HUES6 (cell line): ENCODE measurements around the gene PHF5A.

ENCODE experiments used
- H3K27ac ChIP-seq: 2 replicates; pipeline ENCODE4 v1.7.0; 2013; ENCODE audit warnings: low read depth, mild to moderate bottlenecking, low read length, inconsistent platforms
- H3K27me3 ChIP-seq: 2 replicates; pipeline ENCODE4 v1.6.1; 2013; ENCODE audit warnings: low read length; ENCODE audit not compliant: control insufficient read depth, insufficient read depth
- H3K36me3 ChIP-seq: 2 replicates; pipeline ENCODE4 v1.6.1; 2013; ENCODE audit warnings: low read length; ENCODE audit not compliant: control insufficient read depth, insufficient read depth
- H3K4me1 ChIP-seq: 2 replicates; pipeline ENCODE4 v1.6.1; 2013; ENCODE audit warnings: low read length; ENCODE audit not compliant: control insufficient read depth, insufficient read depth
- H3K4me3 ChIP-seq: 2 replicates; pipeline ENCODE4 v1.5.1; 2013; ENCODE audit warnings: low read depth, low read length
- H3K9ac ChIP-seq: one replicate; pipeline ENCODE4 v1.6.1; 2013; ENCODE audit warnings: mild to moderate bottlenecking, low read length
- H3K9me3 ChIP-seq: 2 replicates; pipeline ENCODE4 v1.6.1; 2013; ENCODE audit warnings: low read depth, low read length; ENCODE audit not compliant: control insufficient read depth, insufficient read depth

Gene PHF5A

DNA sequence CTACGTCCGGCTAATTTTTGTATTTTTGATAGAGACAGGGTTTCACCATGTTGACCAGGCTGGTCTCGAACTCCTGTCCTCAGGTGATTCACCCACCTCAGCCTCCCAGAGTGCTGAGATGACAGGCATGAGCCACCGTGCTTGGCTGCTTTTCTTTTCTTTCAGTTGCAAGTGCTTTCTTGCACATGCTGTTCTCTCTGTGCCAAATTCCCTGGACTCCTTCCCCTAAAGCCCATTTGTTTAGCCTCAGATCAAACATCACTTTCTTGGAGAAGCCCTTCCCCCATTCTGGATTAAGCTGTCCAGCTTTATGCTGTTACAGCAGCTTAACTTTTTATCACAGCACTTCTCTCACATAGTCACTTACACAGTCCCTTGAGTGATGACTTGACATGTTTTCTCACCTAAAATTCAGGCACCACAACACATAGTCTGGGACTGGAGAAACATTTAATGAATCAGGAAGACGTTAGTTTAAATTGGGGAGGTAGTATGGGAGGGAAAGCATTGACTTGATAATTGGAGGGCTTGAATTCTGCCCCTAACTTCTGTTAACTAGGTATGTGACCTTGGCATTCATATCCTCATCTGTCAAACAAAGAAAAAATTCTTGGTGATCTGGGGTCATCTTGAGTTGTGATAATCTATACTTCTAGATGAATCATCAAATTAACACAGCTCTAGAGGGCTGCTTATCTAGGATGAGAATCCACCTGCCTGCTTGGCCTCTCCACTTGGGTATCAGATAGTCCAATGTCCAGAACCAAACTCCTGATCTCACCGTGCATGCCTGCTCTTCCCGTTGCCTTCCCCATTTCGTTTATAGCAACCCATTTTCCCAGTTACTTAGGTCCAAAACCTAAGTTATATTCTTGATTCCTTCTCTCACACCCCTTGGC is 18.8 kb upstream of the PHF5A start:
- Histone ChIP-seq H3K4me1 (peaks cover 46% of the 10 kb centered on the region), H3K9ac (no peak overlapping the region), H3K9me3 (no peaks in the 10 kb centered on the region), H3K27ac (no peak overlapping the region), H3K36me3 (no peaks in the 10 kb centered on the region), H3K4me3 (no peak overlapping the region), H3K27me3 (no peaks in the 10 kb centered on the region)

GRCh38 chr22:41485033-41485432 is 16.5 kb upstream of the PHF5A start:
- no peaks in the 10 kb centered on the region for H3K36me3 ChIP-seq
- H3K4me1 ChIP-seq: peaks cover 52% of the 10 kb centered on the region
- H3K4me3 ChIP-seq: no peak overlapping the region
- H3K9me3 ChIP-seq: no peaks in the 10 kb centered on the region
- H3K9ac ChIP-seq: no peak overlapping the region
- H3K27me3 ChIP-seq: no peaks in the 10 kb centered on the region
- no peak overlapping the region for H3K27ac ChIP-seq

- Histone ChIP-seq H3K36me3 (no peaks in the 10 kb centered on the region), H3K27me3 (no peaks in the 10 kb centered on the region), H3K9ac (peak overlapping the region; percentile 32), H3K4me1 (peaks cover 44% of the 10 kb centered on the region), H3K27ac (no peak overlapping the region; the same call in 1 of the 2 replicates), H3K9me3 (no peaks in the 10 kb centered on the region), H3K4me3 (peak overlapping the region; percentile 20; the same call in 1 of the 2 replicates)
These were observed 13.9 kb upstream of the PHF5A start for GRCh38 chr22:41482319-41482935.

DNA sequence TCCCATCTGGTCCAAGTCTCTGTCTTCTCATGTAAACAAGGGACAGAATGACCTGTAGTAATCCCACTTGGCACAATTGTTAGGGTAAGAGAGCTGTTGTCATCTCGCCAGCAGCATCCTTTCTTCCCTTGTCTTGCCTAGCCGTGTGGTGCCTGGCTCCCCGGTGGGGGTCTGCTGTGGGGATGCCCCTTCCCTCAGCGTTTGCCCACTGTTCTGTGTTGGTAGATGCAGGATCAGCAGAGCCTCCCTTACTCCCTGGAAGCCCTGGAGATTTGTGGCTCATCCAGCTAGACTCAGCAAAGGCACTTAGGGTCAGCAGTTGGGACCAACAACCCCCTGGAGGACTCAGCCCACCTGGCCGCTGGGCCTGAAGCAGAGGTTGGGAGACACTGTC is 13.4 kb upstream of the PHF5A start:
- H3K4me3 ChIP-seq: peak overlapping the region; percentile 20; the same call in 1 of the 2 replicates
- peaks cover 39% of the 10 kb centered on the region for H3K4me1 ChIP-seq
- H3K9me3 ChIP-seq: no peaks in the 10 kb centered on the region
- H3K9ac ChIP-seq: peak overlapping the region; percentile 32
- no peak overlapping the region; the same call in 1 of the 2 replicates for H3K27ac ChIP-seq
- no peaks in the 10 kb centered on the region for H3K27me3 ChIP-seq
- no peaks in the 10 kb centered on the region for H3K36me3 ChIP-seq

DNA sequence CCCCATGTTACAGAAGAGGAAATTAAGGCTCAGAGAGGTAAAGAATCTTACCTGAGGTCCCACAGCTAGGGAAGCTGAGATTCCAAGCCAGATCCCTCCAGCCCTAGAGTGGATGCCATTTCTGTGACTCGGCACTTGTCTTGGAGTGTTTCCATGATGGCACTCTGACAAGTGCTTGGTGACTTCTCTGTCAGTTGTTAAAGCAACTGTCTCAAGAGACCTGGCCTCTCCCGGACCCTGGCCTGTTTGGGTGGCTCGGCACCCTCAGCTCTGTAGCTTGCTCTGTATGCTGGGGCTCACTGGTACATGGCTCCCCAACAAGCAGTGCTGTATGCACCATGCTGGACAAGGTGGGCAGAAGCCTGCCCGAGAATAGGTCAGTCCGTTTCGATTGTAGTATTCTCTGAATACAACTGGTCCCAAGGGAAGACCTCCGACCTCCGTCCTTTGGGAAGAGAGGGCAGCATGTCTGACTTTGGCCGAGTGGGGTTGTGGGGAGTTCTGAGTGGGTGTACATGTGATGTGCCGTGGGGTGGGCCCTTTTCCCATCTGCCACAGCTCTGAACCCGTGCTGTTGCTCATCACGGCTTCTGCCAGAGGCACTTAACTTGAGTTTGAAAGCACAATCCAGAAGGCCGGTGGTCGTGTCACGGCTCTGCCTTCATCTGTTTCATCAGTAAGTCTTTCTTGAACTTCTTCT is 12.8 kb upstream of the PHF5A start:
- no peak overlapping the region for H3K27ac ChIP-seq
- H3K36me3 ChIP-seq: no peaks in the 10 kb centered on the region
- H3K9ac ChIP-seq: no peak overlapping the region
- no peak overlapping the region for H3K4me3 ChIP-seq
- H3K4me1 ChIP-seq: peaks cover 38% of the 10 kb centered on the region
- no peaks in the 10 kb centered on the region for H3K27me3 ChIP-seq
- H3K9me3 ChIP-seq: no peaks in the 10 kb centered on the region

- no peak overlapping the region for H3K4me3 ChIP-seq
- no peaks in the 10 kb centered on the region for H3K36me3 ChIP-seq
- H3K4me1 ChIP-seq: peaks cover 38% of the 10 kb centered on the region
- H3K27ac ChIP-seq: no peak overlapping the region
- no peaks in the 10 kb centered on the region for H3K27me3 ChIP-seq
- H3K9ac ChIP-seq: no peak overlapping the region
- no peaks in the 10 kb centered on the region for H3K9me3 ChIP-seq
These were observed 11.9 kb upstream of the PHF5A start for GRCh38 chr22:41480397-41480735.

DNA sequence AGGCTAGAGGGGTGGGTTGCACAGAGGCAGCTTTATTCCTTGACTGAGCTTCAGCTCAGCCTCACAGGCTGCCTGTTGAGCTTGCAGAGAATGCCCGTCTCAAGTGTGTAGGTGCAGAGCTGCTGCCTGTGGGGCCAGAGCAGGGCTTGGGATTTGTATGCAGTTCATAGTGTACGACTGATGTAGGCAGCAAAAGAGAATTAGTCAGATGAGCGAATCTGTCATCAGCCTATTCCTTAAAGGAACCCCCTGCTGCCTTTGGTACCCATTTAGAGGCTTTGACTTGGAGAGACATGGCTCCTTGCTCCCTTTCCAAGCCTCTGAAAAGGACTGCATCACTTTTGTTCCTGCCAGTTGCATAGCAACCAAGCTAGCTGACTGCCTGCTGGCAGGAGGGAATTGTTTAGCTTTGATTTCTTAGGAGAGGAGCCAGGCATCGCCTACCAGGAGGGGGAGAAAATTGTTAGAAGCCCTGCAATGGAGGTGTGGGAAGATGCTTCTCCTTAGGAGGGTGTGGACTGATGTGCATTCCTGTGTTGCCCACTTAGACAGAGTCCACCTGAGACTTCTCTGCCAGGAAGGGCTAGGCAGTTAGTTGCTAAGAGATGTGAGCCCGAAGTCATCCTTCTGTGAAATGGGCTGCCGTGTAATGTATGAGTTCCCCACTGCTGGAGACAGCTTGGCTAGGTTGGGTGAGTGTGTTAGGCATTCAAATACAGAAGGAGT is 11.3 kb upstream of the PHF5A start:
- Histone ChIP-seq H3K4me3 (no peak overlapping the region), H3K36me3 (no peaks in the 10 kb centered on the region), H3K9ac (no peak overlapping the region), H3K4me1 (peaks cover 38% of the 10 kb centered on the region), H3K27me3 (no peaks in the 10 kb centered on the region), H3K9me3 (no peaks in the 10 kb centered on the region), H3K27ac (no peak overlapping the region)

DNA sequence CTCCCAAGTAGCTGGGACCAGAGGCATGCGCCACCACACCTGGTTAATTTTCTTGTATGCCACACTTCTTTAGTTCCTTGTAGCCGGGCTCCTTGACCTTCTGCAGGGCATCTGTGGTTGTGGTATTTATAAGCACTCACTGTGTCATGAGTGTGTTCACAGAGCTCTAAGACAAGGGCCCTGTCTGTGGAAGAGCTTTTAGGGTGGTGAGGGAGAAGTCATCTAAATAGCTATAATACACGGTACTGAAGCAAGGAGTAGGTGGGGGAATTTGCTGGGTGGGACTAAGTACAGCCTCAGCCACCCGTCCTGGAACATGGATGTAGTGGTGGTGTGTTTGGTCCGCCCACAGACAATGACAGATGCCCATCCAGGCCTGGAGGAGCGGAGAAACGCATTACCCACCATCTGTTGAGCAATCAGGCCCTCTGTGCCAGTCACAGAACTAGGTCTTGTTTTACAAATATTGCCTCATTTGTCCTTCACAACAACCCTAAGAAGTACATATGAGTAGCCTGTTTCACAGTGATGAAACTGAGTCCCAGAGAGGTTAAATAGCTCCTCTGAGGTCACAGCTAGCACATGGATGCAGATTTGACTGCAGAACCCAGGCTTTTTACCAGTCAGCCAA is 10.5 kb upstream of the PHF5A start:
- Histone ChIP-seq H3K27me3 (no peaks in the 10 kb centered on the region), H3K9me3 (no peaks in the 10 kb centered on the region), H3K4me1 (peaks cover 38% of the 10 kb centered on the region), H3K9ac (no peak overlapping the region), H3K36me3 (no peaks in the 10 kb centered on the region), H3K4me3 (no peak overlapping the region), H3K27ac (no peak overlapping the region)

- no peaks in the 10 kb centered on the region for H3K27me3 ChIP-seq
- no peaks in the 10 kb centered on the region for H3K9me3 ChIP-seq
- H3K36me3 ChIP-seq: no peaks in the 10 kb centered on the region
- no peak overlapping the region for H3K4me3 ChIP-seq
- H3K9ac ChIP-seq: no peak overlapping the region
- no peak overlapping the region for H3K27ac ChIP-seq
- peaks cover 38% of the 10 kb centered on the region for H3K4me1 ChIP-seq
These were observed 10.0 kb upstream of the PHF5A start for GRCh38 chr22:41478473-41478872.

DNA sequence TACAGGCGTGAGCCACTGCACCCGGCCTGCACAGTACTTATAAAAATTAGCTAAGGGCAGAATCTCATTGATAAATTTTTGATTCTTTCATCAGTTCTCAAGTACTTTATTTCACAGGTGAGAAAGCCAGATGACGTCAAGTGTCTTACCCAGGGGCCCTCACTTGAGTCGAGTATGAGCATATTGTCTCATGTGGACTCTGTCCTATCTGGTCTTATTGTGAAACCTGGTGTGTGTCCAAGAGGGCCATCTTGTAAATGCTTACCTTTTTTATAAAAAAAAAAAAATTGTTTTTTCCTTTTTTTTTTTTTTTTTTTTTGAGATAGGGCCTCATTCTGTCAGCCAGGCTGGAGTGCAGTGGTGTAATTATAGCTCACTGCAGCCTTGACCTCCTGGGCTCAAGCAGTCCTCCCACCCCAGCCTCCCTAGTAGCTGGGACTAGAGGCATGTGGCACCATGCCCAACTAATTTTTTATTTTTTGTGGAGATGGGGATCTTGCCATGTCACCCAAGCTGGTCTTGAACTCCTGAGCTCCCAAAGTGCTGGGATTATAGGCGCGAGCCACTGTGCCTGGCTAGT is 6.5 kb upstream of the PHF5A start:
- H3K9ac ChIP-seq: no peak overlapping the region
- no peaks in the 10 kb centered on the region for H3K36me3 ChIP-seq
- no peaks in the 10 kb centered on the region for H3K9me3 ChIP-seq
- H3K4me3 ChIP-seq: no peak overlapping the region
- H3K27ac ChIP-seq: no peak overlapping the region
- H3K27me3 ChIP-seq: no peaks in the 10 kb centered on the region
- peaks cover 10% of the 10 kb centered on the region for H3K4me1 ChIP-seq
